GM23338 (cell line): Measurements from ENCODE around the gene KRT32. TPM values are rescaled to one million over a fixed set of nuclear protein-coding genes. Genes with fewer than 3 reads are reported as not detected.

Experiments used
- CREB1 ChIP-seq: fragments of 250-450 bp; sonication (Bioruptor Pico); IDR thresholded peaks from 2 replicates; pipeline ENCODE4 v1.5.0; 2020; ENCODE audit warnings: low read depth, mild to moderate bottlenecking, moderate library complexity
- EZH2 ChIP-seq: fragments of 200-600 bp; sonication (generic); IDR thresholded peaks from one replicate; pipeline ENCODE4 v1.8.0; 2017; ENCODE audit warnings: antibody characterized with exemption, mild to moderate bottlenecking, low read depth; ENCODE audit not compliant: unreplicated experiment
- JUNB ChIP-seq: IDR thresholded peaks from one replicate; pipeline ENCODE4 v1.6.1; 2016; ENCODE audit warnings: antibody characterized with exemption; ENCODE audit not compliant: unreplicated experiment
- POLR2AphosphoS5 ChIP-seq: IDR thresholded peaks from 2 replicates; pipeline ENCODE4 v1.6.1; 2016; ENCODE audit warnings: antibody characterized with exemption, low read depth
- REST ChIP-seq: IDR thresholded peaks from one replicate; pipeline ENCODE4 v1.6.1; 2018; ENCODE audit warnings: antibody characterized with exemption; ENCODE audit not compliant: unreplicated experiment
- ZNF114 ChIP-seq: fragments of 250-450 bp; sonication (Bioruptor Pico); IDR thresholded peaks from 2 replicates; pipeline ENCODE4 v1.5.0; 2020; ENCODE audit warnings: mild to moderate bottlenecking, moderate library complexity
- polyA plus RNA-seq: library from polyadenylated mRNA; unstranded; fragments of >200 nt; fragmentation: Nextera tagmentation; extraction: Ambion mirVana; gene quantifications from 2 replicates; pipeline ENCODE4 v1.2.1, GENCODE V29; 2016
- total RNA-seq: library from RNA; depleted of rRNA; stranded (reverse); fragments of >200 nt; shearing (Covaris generic); gene quantifications from 2 replicates; pipeline ENCODE4 v1.2.3, GENCODE V29; 2014
- TF ChIP-seq, protein P1 (sequence below): fragments of 250-450 bp; sonication (Bioruptor Pico); IDR thresholded peaks from 2 replicates; pipeline ENCODE4 v1.5.0; 2020; ENCODE audit warnings: mild to moderate bottlenecking, moderate library complexity
- TF ChIP-seq, protein P2 (sequence below): IDR thresholded peaks from 2 replicates; pipeline ENCODE4 v1.6.1; 2016; ENCODE audit warnings: antibody characterized with exemption

KRT32 gene
- total and polyA plus RNA-seq, 2 experiments from 2014 or later = not detected

DNA sequence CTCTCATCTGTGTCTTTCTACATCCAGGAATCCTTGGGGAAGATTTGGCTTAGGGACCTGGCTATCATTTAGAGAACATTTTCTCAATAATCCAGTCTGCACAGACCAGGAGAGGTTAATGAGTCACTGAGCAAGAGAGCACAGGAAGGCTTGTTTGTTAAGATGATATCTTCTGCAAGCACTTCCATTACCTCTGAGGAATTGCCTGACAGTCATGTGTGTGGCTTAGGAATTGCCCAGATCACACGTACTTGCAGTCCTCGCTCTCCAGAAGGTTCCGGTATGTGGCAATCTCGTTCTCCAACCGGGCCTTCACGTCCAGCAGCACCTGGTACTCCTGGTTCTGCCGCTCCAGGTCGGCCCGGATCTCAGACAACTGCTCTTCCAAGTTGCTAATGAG lies 46.1 kb downstream of the KRT32 start (continued):
- TF ChIP-seq, protein P1, sequence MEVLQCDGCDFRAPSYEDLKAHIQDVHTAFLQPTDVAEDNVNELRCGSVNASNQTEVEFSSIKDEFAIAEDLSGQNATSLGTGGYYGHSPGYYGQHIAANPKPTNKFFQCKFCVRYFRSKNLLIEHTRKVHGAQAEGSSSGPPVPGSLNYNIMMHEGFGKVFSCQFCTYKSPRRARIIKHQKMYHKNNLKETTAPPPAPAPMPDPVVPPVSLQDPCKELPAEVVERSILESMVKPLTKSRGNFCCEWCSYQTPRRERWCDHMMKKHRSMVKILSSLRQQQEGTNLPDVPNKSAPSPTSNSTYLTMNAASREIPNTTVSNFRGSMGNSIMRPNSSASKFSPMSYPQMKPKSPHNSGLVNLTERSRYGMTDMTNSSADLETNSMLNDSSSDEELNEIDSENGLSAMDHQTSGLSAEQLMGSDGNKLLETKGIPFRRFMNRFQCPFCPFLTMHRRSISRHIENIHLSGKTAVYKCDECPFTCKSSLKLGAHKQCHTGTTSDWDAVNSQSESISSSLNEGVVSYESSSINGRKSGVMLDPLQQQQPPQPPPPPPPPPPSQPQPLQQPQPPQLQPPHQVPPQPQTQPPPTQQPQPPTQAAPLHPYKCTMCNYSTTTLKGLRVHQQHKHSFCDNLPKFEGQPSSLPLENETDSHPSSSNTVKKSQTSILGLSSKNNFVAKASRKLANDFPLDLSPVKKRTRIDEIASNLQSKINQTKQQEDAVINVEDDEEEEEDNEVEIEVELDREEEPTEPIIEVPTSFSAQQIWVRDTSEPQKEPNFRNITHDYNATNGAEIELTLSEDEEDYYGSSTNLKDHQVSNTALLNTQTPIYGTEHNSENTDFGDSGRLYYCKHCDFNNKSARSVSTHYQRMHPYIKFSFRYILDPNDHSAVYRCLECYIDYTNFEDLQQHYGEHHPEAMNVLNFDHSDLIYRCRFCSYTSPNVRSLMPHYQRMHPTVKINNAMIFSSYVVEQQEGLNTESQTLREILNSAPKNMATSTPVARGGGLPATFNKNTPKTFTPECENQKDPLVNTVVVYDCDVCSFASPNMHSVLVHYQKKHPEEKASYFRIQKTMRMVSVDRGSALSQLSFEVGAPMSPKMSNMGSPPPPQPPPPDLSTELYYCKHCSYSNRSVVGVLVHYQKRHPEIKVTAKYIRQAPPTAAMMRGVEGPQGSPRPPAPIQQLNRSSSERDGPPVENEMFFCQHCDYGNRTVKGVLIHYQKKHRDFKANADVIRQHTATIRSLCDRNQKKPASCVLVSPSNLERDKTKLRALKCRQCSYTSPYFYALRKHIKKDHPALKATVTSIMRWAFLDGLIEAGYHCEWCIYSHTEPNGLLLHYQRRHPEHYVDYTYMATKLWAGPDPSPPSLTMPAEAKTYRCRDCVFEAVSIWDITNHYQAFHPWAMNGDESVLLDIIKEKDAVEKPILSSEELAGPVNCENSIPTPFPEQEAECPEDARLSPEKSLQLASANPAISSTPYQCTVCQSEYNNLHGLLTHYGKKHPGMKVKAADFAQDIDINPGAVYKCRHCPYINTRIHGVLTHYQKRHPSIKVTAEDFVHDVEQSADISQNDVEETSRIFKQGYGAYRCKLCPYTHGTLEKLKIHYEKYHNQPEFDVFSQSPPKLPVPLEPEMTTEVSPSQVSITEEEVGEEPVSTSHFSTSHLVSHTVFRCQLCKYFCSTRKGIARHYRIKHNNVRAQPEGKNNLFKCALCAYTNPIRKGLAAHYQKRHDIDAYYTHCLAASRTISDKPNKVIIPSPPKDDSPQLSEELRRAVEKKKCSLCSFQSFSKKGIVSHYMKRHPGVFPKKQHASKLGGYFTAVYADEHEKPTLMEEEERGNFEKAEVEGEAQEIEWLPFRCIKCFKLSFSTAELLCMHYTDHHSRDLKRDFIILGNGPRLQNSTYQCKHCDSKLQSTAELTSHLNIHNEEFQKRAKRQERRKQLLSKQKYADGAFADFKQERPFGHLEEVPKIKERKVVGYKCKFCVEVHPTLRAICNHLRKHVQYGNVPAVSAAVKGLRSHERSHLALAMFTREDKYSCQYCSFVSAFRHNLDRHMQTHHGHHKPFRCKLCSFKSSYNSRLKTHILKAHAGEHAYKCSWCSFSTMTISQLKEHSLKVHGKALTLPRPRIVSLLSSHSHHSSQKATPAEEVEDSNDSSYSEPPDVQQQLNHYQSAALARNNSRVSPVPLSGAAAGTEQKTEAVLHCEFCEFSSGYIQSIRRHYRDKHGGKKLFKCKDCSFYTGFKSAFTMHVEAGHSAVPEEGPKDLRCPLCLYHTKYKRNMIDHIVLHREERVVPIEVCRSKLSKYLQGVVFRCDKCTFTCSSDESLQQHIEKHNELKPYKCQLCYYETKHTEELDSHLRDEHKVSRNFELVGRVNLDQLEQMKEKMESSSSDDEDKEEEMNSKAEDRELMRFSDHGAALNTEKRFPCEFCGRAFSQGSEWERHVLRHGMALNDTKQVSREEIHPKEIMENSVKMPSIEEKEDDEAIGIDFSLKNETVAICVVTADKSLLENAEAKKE (CRISPR knock-in tag) = no peak
- no peak for TF ChIP-seq JUNB
- TF ChIP-seq ZNF114 (CRISPR knock-in tag) = no peak
- TF ChIP-seq, protein P2, sequence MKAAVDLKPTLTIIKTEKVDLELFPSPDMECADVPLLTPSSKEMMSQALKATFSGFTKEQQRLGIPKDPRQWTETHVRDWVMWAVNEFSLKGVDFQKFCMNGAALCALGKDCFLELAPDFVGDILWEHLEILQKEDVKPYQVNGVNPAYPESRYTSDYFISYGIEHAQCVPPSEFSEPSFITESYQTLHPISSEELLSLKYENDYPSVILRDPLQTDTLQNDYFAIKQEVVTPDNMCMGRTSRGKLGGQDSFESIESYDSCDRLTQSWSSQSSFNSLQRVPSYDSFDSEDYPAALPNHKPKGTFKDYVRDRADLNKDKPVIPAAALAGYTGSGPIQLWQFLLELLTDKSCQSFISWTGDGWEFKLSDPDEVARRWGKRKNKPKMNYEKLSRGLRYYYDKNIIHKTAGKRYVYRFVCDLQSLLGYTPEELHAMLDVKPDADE = no peak
- no peak for TF ChIP-seq EZH2
- TF ChIP-seq POLR2AphosphoS5 = no peak
- no peak for TF ChIP-seq REST
- TF ChIP-seq CREB1 (CRISPR knock-in tag) = no peak
